Neuronal stem cell (in vitro differentiated cells): ENCODE measurements around the gene ZDHHC3.

ENCODE experiments used
- DNase-seq: peaks from one replicate; pipeline ENCODE4 v3.0.0-alpha.2; 2013; ENCODE audit warnings: low spot score
- H2AFZ ChIP-seq: one replicate; pipeline ENCODE4 v1.6.1; 2013; ENCODE audit warnings: mild to moderate bottlenecking, low read length, inconsistent platforms
- H2AK5ac ChIP-seq: 2 replicates; pipeline ENCODE4 v1.6.1; 2013; ENCODE audit warnings: low read depth, mild to moderate bottlenecking, inconsistent platforms, low read length, moderate library complexity, mixed read lengths
- H2BK120ac ChIP-seq: 2 replicates; pipeline ENCODE4 v1.6.1; 2013; ENCODE audit warnings: low read depth, mild to moderate bottlenecking, inconsistent platforms, low read length, moderate library complexity, mixed read lengths
- H2BK12ac ChIP-seq: one replicate; pipeline ENCODE4 v1.6.1; 2013; ENCODE audit warnings: low read length, inconsistent platforms
- H2BK15ac ChIP-seq: 2 replicates; pipeline ENCODE4 v1.6.1; 2013; ENCODE audit warnings: mild to moderate bottlenecking, low read length, inconsistent platforms, mixed read lengths
- H2BK5ac ChIP-seq: one replicate; pipeline ENCODE4 v1.6.1; 2013; ENCODE audit warnings: inconsistent platforms, mild to moderate bottlenecking, low read length, moderate library complexity
- H3K14ac ChIP-seq: one replicate; pipeline ENCODE4 v1.6.1; 2013; ENCODE audit warnings: low read length, inconsistent platforms
- H3K18ac ChIP-seq: 2 replicates; pipeline ENCODE4 v1.6.1; 2013; ENCODE audit warnings: low read length, inconsistent platforms
- H3K23ac ChIP-seq: 2 replicates; pipeline ENCODE4 v1.6.1; 2013; ENCODE audit warnings: low read depth, mild to moderate bottlenecking, mixed read lengths, low read length, inconsistent platforms; ENCODE audit not compliant: poor library complexity
- H3K27ac ChIP-seq: replicated peaks from 3 replicates; pipeline ENCODE4 v1.5.1; 2013; ENCODE audit warnings: low read length, inconsistent platforms
- H3K27me3 ChIP-seq, 3 experiments: 2 replicates each; pipeline ENCODE4 v1.6.1; 2013; ENCODE audit warnings: low read length in 3 of 3, mild to moderate bottlenecking in 2 of 3, inconsistent platforms in 1 of 3, low read depth in 1 of 3, mixed read lengths in 1 of 3, moderate library complexity in 1 of 3; ENCODE audit not compliant: control insufficient read depth in 3 of 3, insufficient read depth in 3 of 3
- H3K36me3 ChIP-seq, 2 donors: replicated peaks in 1 of 2; 2 replicates each; pipeline ENCODE4 v1.6.1; 2013; ENCODE audit warnings: low read length in 2 of 2; ENCODE audit not compliant: control insufficient read depth in 2 of 2, insufficient read depth in 2 of 2
- H3K4ac ChIP-seq: 2 replicates; pipeline ENCODE4 v1.6.1; 2013; ENCODE audit warnings: inconsistent platforms, mild to moderate bottlenecking, low read length, moderate library complexity
- H3K4me1 ChIP-seq, 2 donors: 1 replicate in 1 of 2; 2 replicates in 1 of 2; pipeline ENCODE4 v1.6.1; 2013; ENCODE audit warnings: low read length in 2 of 2, low read depth in 1 of 2; ENCODE audit not compliant: control insufficient read depth in 2 of 2, insufficient read depth in 1 of 2
- H3K4me2 ChIP-seq: one replicate; pipeline ENCODE4 v1.6.1; 2013; ENCODE audit warnings: mild to moderate bottlenecking, low read length, inconsistent platforms; ENCODE audit not compliant: insufficient read depth, poor library complexity, severe bottlenecking
- H3K4me3 ChIP-seq, 2 donors: 2 replicates each; pipeline ENCODE4 v1.5.1; 2013; ENCODE audit warnings: low read length in 2 of 2, mild to moderate bottlenecking in 2 of 2, inconsistent platforms in 1 of 2, moderate library complexity in 1 of 2
- H3K79me1 ChIP-seq: one replicate; pipeline ENCODE4 v1.6.1; 2013; ENCODE audit warnings: low read depth, mild to moderate bottlenecking, inconsistent platforms, low read length, moderate library complexity
- H3K9ac ChIP-seq: one replicate; pipeline ENCODE4 v1.6.1; 2013; ENCODE audit warnings: mild to moderate bottlenecking, low read depth, low read length, inconsistent platforms; ENCODE audit not compliant: poor library complexity
- H3K9me3 ChIP-seq, 2 donors: replicated peaks in 1 of 2; 2 replicates each; pipeline versions ENCODE3 to v1.6.1; 2013; ENCODE audit warnings: low read length in 2 of 2, mild to moderate bottlenecking in 2 of 2, inconsistent platforms in 1 of 2, low read depth in 1 of 2, mixed read lengths in 1 of 2, moderate library complexity in 1 of 2; ENCODE audit not compliant: control insufficient read depth in 2 of 2, insufficient read depth in 1 of 2
- H4K8ac ChIP-seq: one replicate; pipeline ENCODE4 v1.6.1; 2013; ENCODE audit warnings: low read depth, mild to moderate bottlenecking, inconsistent platforms, low read length, moderate library complexity
- H4K91ac ChIP-seq: one replicate; pipeline ENCODE4 v1.6.1; 2013; ENCODE audit warnings: low read length, low read depth, mild to moderate bottlenecking, inconsistent platforms; ENCODE audit not compliant: poor library complexity
- WGBS, 2 donors: extraction: QIAGEN DNeasy Blood & Tissue Kit; methylation state at CpG; one replicate each; pipeline ENCODE4 v1.1.7; 2013; ENCODE audit warnings: missing lambda C conversion rate in 2 of 2, mixed read lengths in 1 of 2; ENCODE audit not compliant: insufficient read length in 2 of 2, insufficient replicate concordance in 1 of 2; ENCODE audit errors: extremely low coverage in 2 of 2; 5-methylcytosine and 5-hydroxymethylcytosine counted together

Gene ZDHHC3

DNA sequence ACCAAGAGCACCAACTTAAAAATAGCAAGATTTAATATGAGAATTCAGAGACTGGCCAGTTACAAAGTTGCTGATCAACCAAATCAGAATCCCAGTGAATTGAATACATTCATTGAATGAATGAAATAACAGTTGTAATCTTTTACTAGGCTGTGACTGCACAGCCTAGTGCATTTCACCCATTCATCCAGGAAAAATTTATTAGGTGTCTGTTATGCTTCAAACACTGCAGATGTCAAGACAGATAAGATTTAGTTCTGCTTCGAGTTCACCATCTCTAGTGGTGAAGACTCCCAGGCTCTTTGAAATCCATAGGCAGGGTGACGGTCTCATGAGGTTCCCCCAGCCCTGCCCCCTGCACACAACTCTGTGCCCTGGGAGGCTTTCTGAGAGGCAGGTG, 72.7 kb downstream of the ZDHHC3 start:
- H2AK5ac ChIP-seq, result no peak overlapping the region
- H4K8ac ChIP-seq, result no peak overlapping the region
- H2BK12ac ChIP-seq, result no peak overlapping the region
- H3K18ac ChIP-seq, result no peak overlapping the region
- H3K9me3 ChIP-seq, result peaks cover 0 to 12% of the 10 kb centered on the region in 2 donors
- H3K79me1 ChIP-seq, result no peaks in the 10 kb centered on the region
- H3K27me3 ChIP-seq, result no peaks in the 10 kb centered on the region
- no CpG with 5 or more reads among the region's 2 CpGs for WGBS, 2 donors
- no peak overlapping the region for H2BK5ac ChIP-seq
- H3K4me3 ChIP-seq, result no peak overlapping the region
- no peak overlapping the region for H3K4me2 ChIP-seq
- H3K9ac ChIP-seq, result no peak overlapping the region
- no peak overlapping the region for H3K14ac ChIP-seq
- no peak overlapping the region for H4K91ac ChIP-seq
- peaks cover 12 to 15% of the 10 kb centered on the region in 2 donors for H3K4me1 ChIP-seq
- H3K27ac ChIP-seq, result no peak overlapping the region
- H2BK120ac ChIP-seq, result no peak overlapping the region
- no peak overlapping the region for H3K23ac ChIP-seq
- H3K36me3 ChIP-seq, result no peaks in the 10 kb centered on the region
- H2BK15ac ChIP-seq, result no peak overlapping the region
- H3K4ac ChIP-seq, result no peak overlapping the region
- DNase-seq, result no peak
- H2AFZ ChIP-seq, result no peak overlapping the region

- Histone ChIP-seq H4K8ac (no peak overlapping the region), H3K79me1 (no peaks in the 10 kb centered on the region), H3K4me3 (no peak overlapping the region), H2BK120ac (no peak overlapping the region), H3K4ac (no peak overlapping the region), H3K4me1 (peaks cover 12 to 15% of the 10 kb centered on the region in 2 donors), H3K36me3 (no peaks in the 10 kb centered on the region), H2BK12ac (no peak overlapping the region), H2BK5ac (no peak overlapping the region), H3K9ac (no peak overlapping the region), H3K4me2 (no peak overlapping the region), H3K27me3 (no peaks in the 10 kb centered on the region), H3K23ac (no peak overlapping the region), H4K91ac (no peak overlapping the region), H3K27ac (no peak overlapping the region), H3K18ac (no peak overlapping the region), H2AK5ac (no peak overlapping the region), H3K9me3 (peaks cover 0 to 10% of the 10 kb centered on the region in 2 donors), H2BK15ac (no peak overlapping the region), H2AFZ (no peak overlapping the region), H3K14ac (no peak overlapping the region)
- no peak for DNase-seq
- no CpG with 5 or more reads among the region's 4 CpGs for WGBS, 2 donors
Measured at GRCh38 chr3:44902628-44903027, 73.3 kb downstream of the ZDHHC3 start.

DNA sequence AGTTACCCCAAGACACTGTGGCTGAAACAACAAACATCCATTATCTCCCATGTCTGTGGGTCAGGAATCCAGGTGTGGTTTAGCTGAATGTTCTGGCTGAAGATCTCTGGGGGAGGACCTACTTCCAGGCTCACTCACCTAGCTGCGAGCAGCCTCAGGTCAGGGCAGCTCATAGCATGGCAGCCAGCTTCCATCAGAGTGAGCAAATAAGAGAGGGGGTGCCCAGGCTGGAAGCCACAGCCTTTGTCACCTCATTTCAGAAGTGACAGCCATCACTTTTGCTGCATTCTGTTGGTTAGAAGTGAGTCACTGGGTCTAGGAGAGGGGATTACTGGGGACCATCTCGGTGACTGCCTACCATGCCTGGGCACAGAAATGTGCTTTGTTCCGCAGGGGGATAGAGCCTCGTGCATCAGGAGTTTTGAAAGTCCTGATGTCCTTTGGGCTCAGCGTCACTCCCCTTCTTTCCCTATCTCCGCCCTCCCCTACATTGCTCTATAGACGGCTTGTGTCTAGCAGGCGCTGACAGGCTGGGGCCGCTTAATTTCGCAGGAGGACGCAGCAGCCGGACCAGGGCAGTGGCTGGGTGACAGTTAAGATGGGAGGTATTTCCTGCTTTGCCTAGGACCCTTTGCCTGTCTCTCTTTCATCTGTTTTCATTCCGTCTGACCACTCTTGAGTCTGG, 76.1 kb downstream of the ZDHHC3 start:
- DNase-seq, result no peak
- no peak overlapping the region for H2BK5ac ChIP-seq

GRCh38 chr3:44896440-44896839, 79.5 kb downstream of the ZDHHC3 start:
- Histone ChIP-seq H3K4ac (no peak overlapping the region), H3K27ac (no peak overlapping the region), H2AFZ (no peak overlapping the region), H3K18ac (no peak overlapping the region), H3K4me3 (no peak overlapping the region), H4K8ac (no peak overlapping the region), H2BK5ac (no peak overlapping the region), H3K14ac (no peak overlapping the region), H2AK5ac (no peak overlapping the region), H3K9ac (peak overlapping the region; percentile 38), H3K36me3 (no peaks in the 10 kb centered on the region), H3K9me3 (no peaks in the 10 kb centered on the region), H3K23ac (no peak overlapping the region), H3K4me1 (peaks cover 15 to 16% of the 10 kb centered on the region in 2 donors), H2BK15ac (no peak overlapping the region), H3K4me2 (no peak overlapping the region), H2BK120ac (no peak overlapping the region), H3K27me3 (no peaks in the 10 kb centered on the region), H3K79me1 (no peaks in the 10 kb centered on the region), H2BK12ac (no peak overlapping the region), H4K91ac (no peak overlapping the region)
- no CpG with 5 or more reads among the region's 2 CpGs for WGBS, 2 donors
- no peak for DNase-seq

More for the DNA sequence above, 76.1 kb downstream of the ZDHHC3 start:
- Histone ChIP-seq H3K18ac (peak overlapping the region; percentile 60), H2AK5ac (no peak overlapping the region), H3K14ac (no peak overlapping the region), H3K4me3 (peak overlapping the region in 1 of 2 donors; percentile 5), H2BK12ac (no peak overlapping the region), H2AFZ (peak overlapping the region; percentile 82), H4K91ac (peak overlapping the region; percentile 44), H3K9ac (no peak overlapping the region), H4K8ac (no peak overlapping the region), H2BK15ac (no peak overlapping the region), H3K4ac (no peak overlapping the region), H3K27me3 (no peaks in the 10 kb centered on the region), H2BK120ac (no peak overlapping the region), H3K4me1 (peaks cover 12 to 15% of the 10 kb centered on the region in 2 donors), H3K9me3 (no peaks in the 10 kb centered on the region), H3K79me1 (no peaks in the 10 kb centered on the region), H3K27ac (peak overlapping the region; percentile 18), H3K36me3 (no peaks in the 10 kb centered on the region), H3K4me2 (no peak overlapping the region), H3K23ac (no peak overlapping the region)
- no CpG with 5 or more reads among the region's 13 CpGs for WGBS, 2 donors
